ENCODE measurements around the gene TMIGD1. TPM values are rescaled to one million over a fixed set of nuclear protein-coding genes. Genes with fewer than 3 reads are reported as not detected.

The TMIGD1 gene
- total RNA-seq, 4 donors from 2014 or later: not detected

DNA sequence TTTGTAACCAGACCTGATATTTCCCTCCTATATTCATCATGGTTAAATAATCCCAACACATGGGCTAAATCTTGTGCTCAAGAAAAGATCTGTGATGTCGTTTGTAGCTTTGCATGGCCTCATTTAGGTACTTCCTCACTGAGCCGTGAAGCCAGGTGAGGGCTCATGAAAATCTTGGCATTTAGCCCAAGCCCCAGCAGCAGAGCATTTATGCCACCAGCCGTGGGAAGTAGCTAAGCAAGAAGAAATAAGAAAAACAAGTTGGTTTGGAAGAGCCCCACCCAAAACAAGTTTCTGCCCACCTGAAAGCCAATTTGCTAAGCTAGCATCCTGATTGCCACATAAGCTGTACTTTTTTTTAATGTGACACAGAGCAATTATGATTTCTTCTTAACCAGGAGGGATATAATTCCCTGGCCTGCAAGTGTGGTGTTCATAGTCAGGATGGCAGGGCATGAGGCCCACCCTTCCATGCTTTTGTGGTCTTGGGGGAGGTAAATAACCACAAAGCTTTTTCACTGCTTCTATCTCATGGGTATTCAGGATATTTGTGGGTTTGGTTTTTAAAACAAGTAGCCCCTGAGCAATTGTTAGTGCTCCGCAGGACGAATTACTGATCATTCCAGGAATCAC is 10.5 kb downstream of the TMIGD1 start:
- Histone ChIP-seq H3K27ac (peak overlapping the region in 1 of 4 donors; percentile 39), H3K27me3 (no peaks in the 10 kb centered on the region), H3K9me3 (no peaks in the 10 kb centered on the region), H3K4me3 (no peak overlapping the region), H3K4me1 (peaks cover 7 to 19% (median 11%) of the 10 kb centered on the region in 3 donors), H3K36me3 (no peaks in the 10 kb centered on the region)
- DNase-seq: no peak
- intact Hi-C loops (cut with DNase I): no loop called here
- TF ChIP-seq, protein P1, sequence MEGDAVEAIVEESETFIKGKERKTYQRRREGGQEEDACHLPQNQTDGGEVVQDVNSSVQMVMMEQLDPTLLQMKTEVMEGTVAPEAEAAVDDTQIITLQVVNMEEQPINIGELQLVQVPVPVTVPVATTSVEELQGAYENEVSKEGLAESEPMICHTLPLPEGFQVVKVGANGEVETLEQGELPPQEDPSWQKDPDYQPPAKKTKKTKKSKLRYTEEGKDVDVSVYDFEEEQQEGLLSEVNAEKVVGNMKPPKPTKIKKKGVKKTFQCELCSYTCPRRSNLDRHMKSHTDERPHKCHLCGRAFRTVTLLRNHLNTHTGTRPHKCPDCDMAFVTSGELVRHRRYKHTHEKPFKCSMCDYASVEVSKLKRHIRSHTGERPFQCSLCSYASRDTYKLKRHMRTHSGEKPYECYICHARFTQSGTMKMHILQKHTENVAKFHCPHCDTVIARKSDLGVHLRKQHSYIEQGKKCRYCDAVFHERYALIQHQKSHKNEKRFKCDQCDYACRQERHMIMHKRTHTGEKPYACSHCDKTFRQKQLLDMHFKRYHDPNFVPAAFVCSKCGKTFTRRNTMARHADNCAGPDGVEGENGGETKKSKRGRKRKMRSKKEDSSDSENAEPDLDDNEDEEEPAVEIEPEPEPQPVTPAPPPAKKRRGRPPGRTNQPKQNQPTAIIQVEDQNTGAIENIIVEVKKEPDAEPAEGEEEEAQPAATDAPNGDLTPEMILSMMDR (IDR thresholded peaks at IDR 0.05): no peak
- TF ChIP-seq POLR2A (IDR thresholded peaks at IDR 0.05): no peak
- WGBS, 2 donors: 32 to 38% methylated on average over 5 of the region's 5 CpGs

DNA sequence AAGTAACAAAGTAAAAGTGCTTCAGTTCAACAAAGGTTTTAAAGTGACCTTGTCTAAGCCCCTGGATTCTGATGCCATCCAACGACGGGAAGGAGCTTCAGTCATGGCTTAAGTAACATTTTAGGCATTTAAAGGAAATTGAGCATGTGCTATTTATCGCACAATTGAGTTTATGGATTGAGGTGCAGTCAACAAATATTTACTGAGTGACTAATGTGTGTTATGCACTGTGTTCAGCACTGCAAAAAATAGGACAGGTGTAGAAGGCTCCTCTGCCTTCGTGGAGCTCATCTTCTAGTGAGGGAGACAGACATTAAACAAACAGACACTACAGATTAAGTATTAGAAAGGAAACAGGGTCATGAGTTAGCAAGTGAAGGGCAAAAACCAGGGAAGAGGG is 12.5 kb downstream of the TMIGD1 start:
- TF ChIP-seq, protein P1 (IDR thresholded peaks at IDR 0.05): no peak
- TF ChIP-seq POLR2A (IDR thresholded peaks at IDR 0.05): no peak
- intact Hi-C loops (cut with DNase I): no loop called here
- no peaks in the 10 kb centered on the region for H3K36me3 ChIP-seq
- H3K27ac ChIP-seq: no peak overlapping the region
- DNase-seq: no peak
- H3K9me3 ChIP-seq: no peaks in the 10 kb centered on the region
- no peak overlapping the region for H3K4me3 ChIP-seq
- 44 to 52% methylated on average over 4 of the region's 4 CpGs for WGBS, 2 donors
- peaks cover 7 to 26% (median 11%) of the 10 kb centered on the region in 3 donors for H3K4me1 ChIP-seq
- no peaks in the 10 kb centered on the region for H3K27me3 ChIP-seq

DNA sequence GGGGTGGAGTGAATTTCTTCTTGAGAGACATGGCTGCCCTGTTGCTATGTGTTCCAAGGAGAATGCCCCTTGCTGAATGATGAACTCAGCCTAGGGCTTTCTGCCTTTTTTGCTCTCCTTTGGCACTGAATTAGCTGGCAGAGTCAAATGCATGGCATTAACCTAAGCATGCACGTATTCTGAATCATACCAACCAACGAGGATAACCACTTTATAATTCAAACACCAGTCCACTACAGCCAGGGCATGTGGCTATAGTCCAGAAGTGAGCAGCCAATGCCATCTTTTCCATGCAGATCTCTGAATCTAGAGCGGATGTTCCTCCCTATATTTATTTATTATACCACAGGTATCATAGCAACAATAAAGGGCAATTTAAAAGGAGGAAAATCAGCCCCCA is 15.7 kb downstream of the TMIGD1 start:
- WGBS, 2 donors: 23 to 26% methylated on average over 3 of the region's 3 CpGs
- Histone ChIP-seq H3K27ac (no peak overlapping the region), H3K27me3 (no peaks in the 10 kb centered on the region), H3K36me3 (no peaks in the 10 kb centered on the region), H3K4me1 (peaks cover 0 to 12% (median 1%) of the 10 kb centered on the region in 3 donors), H3K9me3 (no peaks in the 10 kb centered on the region), H3K4me3 (no peak overlapping the region)
- intact Hi-C loops (cut with DNase I): no loop called here
- no peak for TF ChIP-seq POLR2A (IDR thresholded peaks at IDR 0.05)
- TF ChIP-seq, protein P1 (IDR thresholded peaks at IDR 0.05): no peak
- DNase-seq: no peak

DNA sequence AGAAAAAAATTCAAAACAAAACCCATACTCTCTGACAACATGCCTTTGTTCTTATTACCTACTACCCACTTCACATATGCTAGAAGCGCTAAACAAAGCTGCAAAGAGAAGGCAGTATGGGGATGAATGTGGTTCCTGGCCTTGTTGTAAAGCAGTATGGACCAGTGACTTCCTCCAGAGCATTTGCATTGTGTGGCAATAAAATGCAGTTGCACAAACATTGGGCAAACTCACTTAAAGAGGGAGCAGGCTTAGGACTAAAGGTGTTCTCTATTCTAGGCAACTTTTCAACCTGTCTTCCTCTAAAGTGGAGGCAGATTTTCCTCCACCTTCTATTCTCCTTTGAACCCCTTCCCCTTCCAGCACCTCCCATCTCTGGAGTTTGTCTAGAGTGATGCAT is 17.1 kb downstream of the TMIGD1 start:
- Histone ChIP-seq H3K36me3 (no peaks in the 10 kb centered on the region), H3K9me3 (no peaks in the 10 kb centered on the region), H3K4me1 (peaks cover 0 to 7% (median 0%) of the 10 kb centered on the region in 3 donors), H3K27me3 (no peaks in the 10 kb centered on the region), H3K4me3 (no peak overlapping the region), H3K27ac (no peak overlapping the region)
- WGBS, 2 donors: 85 to 94% methylated on average over 1 of the region's 1 CpG
- no peak for DNase-seq
- TF ChIP-seq, protein P1 (IDR thresholded peaks at IDR 0.05): no peak
- no peak for TF ChIP-seq POLR2A (IDR thresholded peaks at IDR 0.05)
- intact Hi-C loops (cut with DNase I): no loop called here

DNA sequence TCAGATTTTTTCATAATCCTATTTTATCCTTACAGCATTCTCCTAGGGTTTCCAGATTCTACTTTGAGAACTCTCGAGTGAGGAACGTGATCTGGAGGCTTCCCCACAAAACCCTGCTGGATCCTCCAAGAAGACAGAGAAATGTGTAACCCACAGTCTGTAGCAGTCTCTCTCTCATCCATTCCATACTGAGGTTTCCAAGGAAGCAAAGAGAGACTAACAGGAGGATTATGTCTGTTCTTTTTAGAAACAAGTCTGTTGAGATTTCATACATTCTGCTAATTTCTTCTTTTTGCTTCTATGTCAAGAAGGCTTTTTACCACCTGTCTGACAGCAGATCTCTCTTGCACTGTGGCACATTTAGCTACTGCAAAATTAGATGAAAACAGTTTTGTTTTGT is 18.8 kb downstream of the TMIGD1 start:
- no peak for TF ChIP-seq POLR2A (IDR thresholded peaks at IDR 0.05)
- TF ChIP-seq, protein P1 (IDR thresholded peaks at IDR 0.05): no peak
- intact Hi-C loops (cut with DNase I): no loop called here
- Histone ChIP-seq H3K4me3 (no peak overlapping the region), H3K27ac (no peak overlapping the region), H3K36me3 (no peaks in the 10 kb centered on the region), H3K9me3 (no peaks in the 10 kb centered on the region), H3K27me3 (no peaks in the 10 kb centered on the region), H3K4me1 (peaks cover 0 to 7% (median 0%) of the 10 kb centered on the region in 3 donors)
- no peak for DNase-seq
- 66 to 76% methylated on average over 2 of the region's 2 CpGs for WGBS, 2 donors
